ENCODE results near the gene PNPLA3. TPM values are rescaled to one million over a fixed set of nuclear protein-coding genes. Genes with fewer than 3 reads are reported as not detected.

PNPLA3 gene
- total RNA-seq, 2 donors from 2014 or later: 0.14 to 0.28 TPM

- intact Hi-C loops (cut with DNase I): no loop called here
- H3K27me3 ChIP-seq (replicated peaks; ENCODE audit: insufficient read depth): no peaks in the 10 kb centered on the region
- no peaks in the 10 kb centered on the region for H3K4me1 ChIP-seq (replicated peaks)
- no peak overlapping the region for H3K27ac ChIP-seq
- H3K4me3 ChIP-seq: no peak overlapping the region
- H3K9me3 ChIP-seq: no peaks in the 10 kb centered on the region
- 91% methylated on average over 19 of the region's 19 CpGs for WGBS
- peaks cover 3 to 6% of the 10 kb centered on the region in 2 donors for H3K36me3 ChIP-seq
- TF ChIP-seq POLR2A (IDR thresholded peaks at IDR 0.05) (no peak), CTCF (IDR thresholded peaks at IDR 0.05) (no peak), POLR2AphosphoS5 (IDR thresholded peaks at IDR 0.05) (no peak)
- no peak for DNase-seq (ENCODE audit: low spot score)
Measured at GRCh38 chr22:43969021-43969878, 45.6 kb downstream of the PNPLA3 start.

- WGBS: 90% methylated on average over 8 of the region's 8 CpGs
- DNase-seq (ENCODE audit: low spot score): no peak
- Histone ChIP-seq H3K9me3 (no peaks in the 10 kb centered on the region), H3K27ac (no peak overlapping the region), H3K4me1 (replicated peaks) (no peaks in the 10 kb centered on the region), H3K36me3 (peaks cover 3 to 9% of the 10 kb centered on the region in 2 donors), H3K27me3 (replicated peaks; ENCODE audit: insufficient read depth) (no peaks in the 10 kb centered on the region), H3K4me3 (no peak overlapping the region)
- intact Hi-C loops (cut with DNase I): no loop called here
- TF ChIP-seq POLR2AphosphoS5 (IDR thresholded peaks at IDR 0.05): no peak
- no peak for TF ChIP-seq CTCF (IDR thresholded peaks at IDR 0.05)
- TF ChIP-seq POLR2A (IDR thresholded peaks at IDR 0.05): no peak
Measured at GRCh38 chr22:43969989-43970755, 46.6 kb downstream of the PNPLA3 start.

GRCh38 chr22:43971112-43971511 lies 47.5 kb downstream of the PNPLA3 start:
- no peak for DNase-seq (ENCODE audit: low spot score)
- Histone ChIP-seq H3K36me3 (peaks cover 3 to 9% of the 10 kb centered on the region in 2 donors), H3K9me3 (no peaks in the 10 kb centered on the region), H3K27me3 (replicated peaks; ENCODE audit: insufficient read depth) (no peaks in the 10 kb centered on the region), H3K27ac (no peak overlapping the region), H3K4me1 (replicated peaks) (no peaks in the 10 kb centered on the region), H3K4me3 (no peak overlapping the region)
- intact Hi-C loops (cut with DNase I): no loop called here
- TF ChIP-seq POLR2AphosphoS5 (IDR thresholded peaks at IDR 0.05): no peak
- no peak for TF ChIP-seq POLR2A (IDR thresholded peaks at IDR 0.05)
- TF ChIP-seq CTCF (IDR thresholded peaks at IDR 0.05): no peak
- 91% methylated on average over 8 of the region's 8 CpGs for WGBS

- peaks cover 7 to 13% of the 10 kb centered on the region in 2 donors for H3K36me3 ChIP-seq
- intact Hi-C loops (cut with DNase I): no loop called here
Measured at GRCh38 chr22:43972931-43973462, 49.4 kb downstream of the PNPLA3 start.

More at GRCh38 chr22:43972931-43973462, 49.4 kb downstream of the PNPLA3 start:
- Histone ChIP-seq H3K27ac (no peak overlapping the region), H3K4me3 (no peak overlapping the region), H3K9me3 (no peaks in the 10 kb centered on the region), H3K4me1 (replicated peaks) (no peaks in the 10 kb centered on the region), H3K27me3 (replicated peaks; ENCODE audit: insufficient read depth) (no peaks in the 10 kb centered on the region)
- DNase-seq (ENCODE audit: low spot score): no peak
- no peak for TF ChIP-seq POLR2A (IDR thresholded peaks at IDR 0.05)
- no peak for TF ChIP-seq CTCF (IDR thresholded peaks at IDR 0.05)
- TF ChIP-seq POLR2AphosphoS5 (IDR thresholded peaks at IDR 0.05): no peak
- whole genome bisulfite sequencing: 93% methylated on average over 10 of the region's 10 CpGs
